GM19455 (cell line): ENCODE results near the gene LSAMP.
"Not testable (repeated sequence)": the region's sequence is repeated elsewhere in the genome, so short reads cannot be mapped to it uniquely, and the experiment has no call there.

Experiments used
- ATAC-seq: cut with Tn5 transposase; IDR thresholded peaks from one replicate; pipeline ENCODE4 v1.9.1; 2021; ENCODE audit not compliant: unreplicated experiment

The LSAMP gene

DNA sequence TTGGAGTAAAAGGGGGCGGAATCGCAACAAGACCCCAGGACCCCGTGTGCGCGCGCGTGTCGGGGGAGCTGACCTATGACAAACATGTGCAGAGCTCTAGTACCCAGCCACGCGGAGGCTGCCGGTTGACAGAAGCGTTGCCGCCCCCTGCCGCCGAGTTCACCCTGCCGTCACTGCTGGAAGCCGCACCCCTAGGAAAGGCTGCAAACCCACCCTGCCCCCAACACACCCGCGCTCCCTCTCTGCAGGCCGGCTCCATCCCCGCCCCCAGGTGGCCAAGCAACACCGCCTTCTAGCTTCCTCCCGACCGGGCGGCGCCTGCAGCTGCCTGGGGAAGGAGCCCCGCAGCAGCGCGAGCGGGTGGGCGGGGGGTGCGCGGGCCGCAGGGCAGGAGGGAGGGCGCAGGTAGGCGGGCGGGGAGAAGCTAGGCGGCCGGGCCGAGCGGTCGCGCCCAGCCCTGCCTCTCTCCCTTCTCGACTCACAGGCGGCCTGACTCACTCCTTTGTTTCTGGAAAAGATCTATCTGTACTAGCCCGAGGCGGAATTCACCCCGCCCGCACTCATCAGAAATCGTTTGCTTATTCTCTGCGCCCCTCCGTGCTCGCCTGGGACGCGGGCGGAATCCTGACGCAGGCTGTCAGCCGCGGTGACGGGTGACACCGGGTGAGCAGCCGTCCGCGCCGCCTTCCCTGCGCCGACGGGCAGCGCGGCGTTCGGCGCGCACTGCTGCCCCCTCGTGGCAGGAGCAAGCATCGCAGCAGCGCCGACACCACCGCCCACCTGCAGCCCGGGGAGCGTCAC, 661.1 kb downstream of the LSAMP start:
- ATAC-seq = peak; percentile 92

DNA sequence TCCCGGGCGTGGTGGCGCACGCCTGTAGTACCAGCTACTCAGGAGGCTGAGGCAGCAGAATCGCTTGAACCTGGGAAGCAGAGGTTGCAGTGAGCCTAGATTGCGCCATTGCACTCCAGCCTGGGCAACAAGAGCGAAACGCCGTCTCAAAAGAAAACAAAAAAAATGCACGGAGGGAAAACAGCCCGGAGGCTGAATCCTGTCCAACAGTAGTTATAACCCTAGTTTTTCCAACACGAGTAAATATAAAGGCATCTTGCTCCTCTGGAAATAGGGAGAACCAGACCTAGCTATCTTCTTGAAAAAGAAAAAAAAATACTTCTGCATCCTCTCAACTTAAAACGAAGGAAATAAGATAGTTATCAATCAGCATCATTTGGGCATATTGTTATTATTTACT, 661.9 kb downstream of the LSAMP start:
- not testable (repeated sequence) for ATAC-seq

DNA sequence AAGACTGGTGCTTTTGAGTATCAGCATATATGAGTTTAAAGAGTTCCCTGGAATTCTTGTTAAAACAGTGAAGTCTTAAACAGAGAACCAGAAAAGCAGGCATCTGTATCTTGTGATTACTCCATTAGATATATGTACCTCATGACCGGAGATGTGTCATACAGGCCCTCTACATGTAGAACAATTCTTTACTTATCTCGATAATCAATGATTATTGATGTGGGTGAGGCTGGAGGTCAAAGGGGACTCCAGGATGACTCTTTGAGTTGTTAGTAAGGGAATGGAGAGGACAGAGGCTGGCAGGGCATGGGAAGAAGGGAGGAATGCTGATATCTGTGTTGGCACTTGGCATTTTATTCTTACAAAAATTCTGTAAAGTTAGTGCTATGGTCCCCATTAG, 666.3 kb downstream of the LSAMP start:
- no peak for ATAC-seq

DNA sequence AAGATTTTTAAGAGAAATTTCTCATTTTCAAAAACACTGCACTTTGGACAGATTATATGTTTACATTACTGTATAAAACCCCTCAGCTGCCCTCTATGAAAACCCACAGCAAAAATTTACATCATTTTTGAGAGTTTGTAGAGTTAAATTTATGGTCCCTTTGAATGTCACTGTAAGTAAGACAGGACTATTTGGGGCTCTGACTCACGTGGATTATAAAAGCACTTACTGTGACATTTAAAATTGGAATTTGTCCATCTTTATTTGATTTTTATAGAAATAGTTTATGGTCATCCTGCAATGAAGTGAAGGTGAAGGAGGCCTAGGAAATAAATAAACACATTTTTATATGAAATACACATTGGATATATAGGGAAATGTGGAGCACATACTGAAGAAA, 672.3 kb downstream of the LSAMP start:
- ATAC-seq = no peak

DNA sequence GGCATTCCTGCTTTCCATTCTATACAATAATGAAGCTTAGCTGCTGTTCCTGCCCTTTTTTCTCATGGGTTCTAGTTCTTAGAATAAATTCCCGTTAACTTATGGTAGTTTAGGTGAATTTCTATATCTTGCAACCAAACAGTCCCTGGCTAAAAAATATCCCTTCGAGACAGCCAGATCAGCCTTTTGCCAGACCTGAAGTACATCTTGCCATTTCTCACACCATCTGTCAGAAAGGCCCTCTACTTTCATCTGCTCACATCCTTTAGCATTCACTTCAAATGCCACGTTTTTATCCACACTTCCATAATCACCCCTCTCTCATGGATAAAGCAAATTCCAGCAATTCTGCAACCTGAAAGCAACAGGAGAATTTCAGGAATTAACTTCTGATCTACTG, 676.6 kb downstream of the LSAMP start:
- ATAC-seq = no peak

DNA sequence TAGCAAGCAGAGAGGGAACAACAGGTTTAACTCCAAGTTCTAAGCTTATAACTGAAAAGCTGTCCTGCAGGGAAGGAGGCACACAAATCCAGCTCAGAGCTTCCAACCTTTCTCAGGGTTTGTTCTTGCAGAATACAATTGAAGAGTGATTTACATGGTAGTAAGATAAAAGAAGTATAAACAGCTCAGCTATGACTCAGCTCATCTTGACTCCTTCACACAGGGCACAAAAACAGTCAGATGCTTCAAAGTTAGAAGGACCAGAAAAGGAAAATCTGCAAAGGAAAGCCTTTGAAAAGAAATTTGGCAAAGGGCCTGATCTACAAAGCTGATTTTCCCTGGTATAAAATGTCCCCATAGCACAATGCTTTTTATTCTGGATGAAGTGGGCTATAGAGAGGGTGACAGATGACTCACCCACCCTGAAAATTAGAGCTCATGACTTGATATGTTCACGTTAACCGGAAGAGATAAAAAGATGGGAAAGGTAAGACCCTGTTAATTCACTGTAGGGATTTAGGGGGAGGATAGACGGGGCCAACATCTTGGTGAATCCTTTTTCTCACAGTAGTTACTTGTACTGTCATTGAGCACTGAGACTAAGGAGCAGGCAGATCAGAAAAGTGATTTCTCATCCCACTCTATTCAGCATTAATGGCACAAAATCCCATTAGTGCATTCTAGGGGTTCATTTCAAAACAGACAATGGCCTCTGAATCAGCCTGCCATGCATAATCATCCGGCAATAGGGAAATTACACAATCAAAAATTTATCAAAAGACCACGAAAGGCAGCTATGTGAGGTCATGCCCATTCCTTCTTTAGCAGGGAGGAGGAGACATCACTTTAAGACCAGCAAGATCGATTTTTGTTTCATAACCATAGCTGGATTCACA, 678.5 kb downstream of the LSAMP start:
- ATAC-seq = no peak

DNA sequence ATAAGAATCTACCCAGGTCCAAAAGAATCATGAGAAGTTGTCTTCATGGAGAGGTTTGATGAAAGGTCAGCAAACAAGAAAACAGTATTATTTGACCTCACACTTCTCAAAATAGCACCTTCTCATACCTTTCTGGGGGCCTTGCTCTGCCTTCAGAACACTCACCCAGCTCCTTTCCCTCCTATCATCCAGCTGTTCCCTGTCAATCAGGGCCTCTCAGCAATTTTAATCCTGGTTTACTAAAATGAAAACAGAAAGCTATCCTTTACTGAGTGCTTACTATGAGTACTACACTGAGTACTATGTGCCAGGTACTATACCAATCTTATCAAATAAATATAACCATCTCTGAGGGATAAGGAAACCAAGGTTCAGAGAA, 683.4 kb downstream of the LSAMP start:
- no peak for ATAC-seq

DNA sequence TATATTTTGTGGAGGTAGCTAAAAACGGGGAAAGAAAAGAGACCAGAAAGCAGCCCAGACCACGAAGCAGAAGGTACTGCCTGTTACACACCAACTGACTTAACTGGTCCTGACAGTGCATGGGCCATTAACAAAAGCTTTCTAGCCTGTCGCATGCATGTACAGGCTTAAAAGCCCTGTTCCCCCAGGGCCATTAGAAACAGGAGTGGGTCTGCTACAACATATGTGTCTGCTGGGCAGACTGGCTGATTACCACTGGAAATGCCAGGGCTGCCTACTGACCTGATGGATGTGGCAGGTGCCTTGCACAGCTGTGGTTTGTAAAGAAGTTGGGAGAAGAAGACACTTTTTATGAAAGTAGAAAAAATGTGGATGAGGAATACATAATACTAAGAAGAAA, 684.6 kb downstream of the LSAMP start:
- ATAC-seq = no peak

DNA sequence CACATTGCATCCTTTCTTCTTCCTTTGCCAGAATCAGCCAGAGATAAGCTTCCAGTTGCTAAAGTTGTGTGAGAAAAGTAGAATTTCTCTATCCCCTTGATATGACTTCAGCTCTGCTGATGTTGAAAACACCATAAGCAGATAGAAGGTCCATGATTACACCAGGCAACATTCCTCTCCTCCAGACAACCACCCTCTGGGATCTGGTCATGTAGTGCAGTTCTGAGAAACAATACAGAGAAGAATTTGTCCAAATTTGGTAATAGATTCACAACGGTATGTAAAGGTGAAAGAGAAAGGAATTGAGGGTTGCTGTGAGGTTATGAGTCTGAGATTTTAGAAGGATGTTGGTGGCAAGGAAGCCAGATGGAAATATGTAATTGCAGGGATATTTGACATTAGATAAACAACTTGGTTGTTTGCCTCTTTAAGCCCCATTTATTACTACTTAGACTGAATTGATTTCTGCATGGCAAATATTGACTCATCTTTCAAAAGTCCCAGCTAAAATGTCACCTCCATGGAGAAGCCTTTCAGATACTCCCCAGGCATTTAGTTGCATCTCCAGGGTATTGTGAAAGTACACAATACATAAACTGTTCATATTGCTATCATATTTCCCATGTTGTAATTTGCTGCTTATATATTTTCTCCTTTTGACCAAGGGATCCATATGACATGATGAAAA, 687.1 kb downstream of the LSAMP start:
- ATAC-seq = no peak

DNA sequence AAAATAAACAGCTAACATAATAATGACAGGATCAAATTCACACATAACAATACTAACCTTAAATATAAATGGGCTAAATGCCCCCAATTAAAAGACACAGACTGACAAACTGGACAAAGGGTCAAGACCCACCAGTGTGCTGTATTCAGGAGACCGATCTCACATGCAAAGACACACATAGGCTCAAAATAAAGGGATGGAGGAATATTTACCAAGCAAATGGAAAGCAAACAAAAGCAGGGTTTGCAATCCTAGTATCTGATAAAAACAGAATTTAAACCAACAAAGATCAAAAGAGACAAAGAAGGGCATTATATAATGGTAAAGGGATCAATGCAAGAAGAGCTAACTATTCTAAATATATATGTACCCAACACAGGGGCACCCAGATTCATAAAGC, 692.3 kb downstream of the LSAMP start:
- not testable (repeated sequence) for ATAC-seq
